HCT116 (cell line): ENCODE measurements around the gene CRISPLD2. TPM values are rescaled to one million over a fixed set of nuclear protein-coding genes. Genes with fewer than 3 reads are reported as not detected.

Experiments
- ATAC-seq: fragments of 200-7000 bp; cut with Tn5 transposase; 2 replicates; pipeline ENCODE4 v1.9.1; 2020; ENCODE audit warnings: mild to moderate bottlenecking, moderate library complexity
- BruUV-seq: library from RNA; stranded (reverse); fragments of 400-500 nt; replicated peaks from 2 replicates; lab custom pipeline; 2021; lab: Mats Ljungman, UMichigan
- CTCF ChIA-PET: fragments of 300-600 bp; sonication (Branson Sonifier 250); formaldehyde crosslinking; loops from one replicate; lab custom pipeline; 2021; ENCODE audit warnings: antibody characterized with exemption; lab: Charles Lee
- POLR2A ChIA-PET: fragments of 300-600, 350-600 bp; sonication (Branson Sonifier 250); formaldehyde crosslinking; loops from one replicate; lab custom pipeline; 2021; ENCODE audit warnings: antibody characterized with exemption; lab: Charles Lee
- RAD21 ChIA-PET, 2 experiments: fragments of 300-600 bp; sonication (Branson Sonifier 250); formaldehyde crosslinking; loops; one replicate each; lab custom pipeline; 2023; ENCODE audit warnings: low total read pairs in 2 of 2; ENCODE audit not compliant: uncharacterized antibody in 2 of 2, unreplicated experiment in 2 of 2, low non-redundant PET in 1 of 2; lab: Charles Lee
- DNase-seq: peaks from one replicate; pipeline ENCODE4 v3.0.0-alpha.2; 2010; ENCODE audit warnings: low read depth, low spot score
- H2AFZ ChIP-seq: fragments of 200-600 bp; shearing (Covaris generic), sonication (generic); 2 replicates; pipeline ENCODE4 v1.6.1; 2017; ENCODE audit warnings: low read depth, mixed run types, mixed read lengths, antibody characterized with exemption, low read length; ENCODE audit not compliant: poor library complexity, severe bottlenecking
- H3K27ac ChIP-seq: 2 replicates; pipeline ENCODE4 v1.5.1; 2012; ENCODE audit warnings: low read depth, low read length
- H3K27me3 ChIP-seq: fragments of 200-600 bp; sonication (generic); 2 replicates; pipeline ENCODE4 v1.6.1; 2016; ENCODE audit warnings: mixed run types, low read length, mixed read lengths; ENCODE audit not compliant: insufficient read depth
- H3K36me3 ChIP-seq, 2 experiments: fragments of 200-500 bp in 1 of 2; fragments of 200-600 bp in 1 of 2; sonication (Bioruptor generic) in 1 of 2; sonication (generic) in 1 of 2; 2 replicates each; pipeline versions ENCODE4 v1.5.1 to v1.6.1; 2014 to 2016; ENCODE audit warnings: low read length in 2 of 2, inconsistent platforms in 1 of 2, mixed read lengths in 1 of 2, mixed run types in 1 of 2; ENCODE audit not compliant: insufficient read depth in 2 of 2, control insufficient read depth in 1 of 2
- H3K4me1 ChIP-seq, 2 experiments: fragments of 200-600 bp in 1 of 2; sonication (generic) in 1 of 2; 2 replicates each; pipeline versions ENCODE4 v1.5.1 to v1.6.1; 2012 to 2017; ENCODE audit warnings: low read length in 2 of 2, inconsistent platforms in 1 of 2, mild to moderate bottlenecking in 1 of 2, mixed read lengths in 1 of 2, mixed run types in 1 of 2, moderate library complexity in 1 of 2; ENCODE audit not compliant: insufficient read depth in 2 of 2, control insufficient read depth in 1 of 2
- H3K4me2 ChIP-seq: fragments of 200-600 bp; sonication (generic); 2 replicates; pipeline ENCODE4 v1.6.1; 2017; ENCODE audit warnings: mixed run types, low read length, mixed read lengths
- H3K4me3 ChIP-seq, 2 experiments: fragments of 200-600 bp in 1 of 2; sonication (generic) in 1 of 2; replicated peaks in 1 of 2; 2 replicates each; pipeline ENCODE4 v1.5.1; 2011 to 2016; ENCODE audit warnings: low read length in 2 of 2, control low read depth in 1 of 2, low read depth in 1 of 2, mild to moderate bottlenecking in 1 of 2, mixed read lengths in 1 of 2, mixed run types in 1 of 2
- H3K79me2 ChIP-seq: fragments of 200-600 bp; sonication (generic); 2 replicates; pipeline ENCODE4 v1.6.1; 2017; ENCODE audit warnings: mild to moderate bottlenecking, mixed run types, low read length, moderate library complexity, mixed read lengths; ENCODE audit not compliant: insufficient read depth
- H3K9ac ChIP-seq: fragments of 200-600 bp; sonication (generic); 2 replicates; pipeline ENCODE4 v1.6.1; 2016; ENCODE audit warnings: low read length, mixed read lengths
- H3K9me2 ChIP-seq: fragments of 200-600 bp; sonication (generic), shearing (Covaris generic); 2 replicates; pipeline ENCODE4 v1.6.1; 2017; ENCODE audit warnings: mixed run types, mild to moderate bottlenecking, moderate library complexity; ENCODE audit not compliant: insufficient read depth
- H3K9me3 ChIP-seq, 2 experiments: fragments of 200-500 bp in 1 of 2; fragments of 200-600 bp in 1 of 2; sonication (Bioruptor generic) in 1 of 2; sonication (generic) in 1 of 2; 2 replicates each; pipeline ENCODE4 v1.6.1; 2014 to 2017; ENCODE audit warnings: low read length in 2 of 2, mixed read lengths in 2 of 2, inconsistent platforms in 1 of 2, low read depth in 1 of 2, mild to moderate bottlenecking in 1 of 2, mixed run types in 1 of 2, moderate library complexity in 1 of 2; ENCODE audit not compliant: control insufficient read depth in 1 of 2, insufficient read depth in 1 of 2
- H4K20me1 ChIP-seq: fragments of 200-600 bp; sonication (generic), shearing (Covaris generic); 2 replicates; pipeline ENCODE4 v1.6.1; 2017; ENCODE audit warnings: mixed run types, mild to moderate bottlenecking, moderate library complexity; ENCODE audit not compliant: insufficient read depth
- CBX3 ChIP-seq: IDR thresholded peaks from 2 replicates; pipeline ENCODE4 v1.6.1; 2012; ENCODE audit warnings: low read depth
- ELF1 ChIP-seq: IDR thresholded peaks from 2 replicates; pipeline ENCODE4 v1.6.1; 2012; ENCODE audit warnings: low read depth, borderline replicate concordance
- JUND ChIP-seq: IDR thresholded peaks from 2 replicates; pipeline ENCODE4 v1.6.1; 2012
- RAD21 ChIP-seq: IDR thresholded peaks from 2 replicates; pipeline ENCODE4 v1.6.1; 2012; ENCODE audit warnings: low read depth, mild to moderate bottlenecking
- REST ChIP-seq: IDR thresholded peaks from 2 replicates; pipeline ENCODE4 v1.6.1; 2012; ENCODE audit warnings: low read depth
- ZNF274 ChIP-seq: fragments of 200-500 bp; sonication (Bioruptor generic); IDR thresholded peaks from 2 replicates; pipeline ENCODE4 v1.6.1; 2014; ENCODE audit warnings: mild to moderate bottlenecking, low read depth, low read length, inconsistent platforms
- intact Hi-C: fragments of 100-400 bp; cut with micrococcal nuclease; formaldehyde crosslinking; loops from 2 replicates; pipeline ENCODE4 v1.10.0; 2022
- total RNA-seq: library from RNA; stranded (reverse); gene quantifications from one replicate; pipeline ENCODE4 v1.2.1, GENCODE V29; 2021; ENCODE audit not compliant: unreplicated experiment
- TF ChIP-seq, protein P1 (sequence below): IDR thresholded peaks from 2 replicates; pipeline ENCODE4 v1.6.1; 2011; ENCODE audit warnings: mild to moderate bottlenecking, low read length, moderate library complexity; ENCODE audit not compliant: insufficient replicate concordance; ENCODE audit errors: extremely low read depth

CRISPLD2 gene
- total RNA-seq, 1 experiment from 2014 or later: 4.6 TPM

DNA sequence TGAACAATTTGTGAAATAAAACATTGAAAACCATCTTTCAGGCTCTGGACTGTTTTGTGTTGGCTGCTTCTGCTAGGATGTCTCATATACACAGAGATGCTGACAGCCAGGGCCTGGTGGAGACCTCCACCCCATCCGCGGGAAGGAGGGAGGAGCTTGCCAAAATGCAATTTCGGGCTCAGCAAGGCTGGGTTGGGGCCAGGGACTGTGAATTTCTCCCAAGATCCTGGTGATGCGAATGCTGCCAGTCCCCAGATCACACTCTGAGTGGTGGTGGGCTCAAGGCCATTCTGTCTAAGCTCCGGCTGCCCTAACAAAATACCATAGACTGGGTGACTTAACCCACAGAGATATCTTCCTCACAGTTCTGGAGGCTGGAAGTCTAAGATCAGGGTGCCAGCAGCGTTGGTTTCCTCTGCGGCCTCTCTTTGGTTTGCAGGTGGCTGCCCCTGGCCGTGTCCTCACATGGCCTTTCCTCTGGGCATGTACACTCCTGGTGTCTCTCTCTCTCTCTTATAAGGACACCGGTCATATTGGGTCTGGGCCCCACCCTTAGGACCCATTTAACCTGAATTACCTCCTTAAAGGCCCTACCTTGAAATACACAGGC is 89.8 kb downstream of the CRISPLD2 start:
- Histone ChIP-seq H3K4me1 (no peaks in the 10 kb centered on the region), H3K36me3 (no peaks in the 10 kb centered on the region), H3K9me3 (no peaks in the 10 kb centered on the region), H3K9me2 (no peaks in the 10 kb centered on the region), H3K9ac (no peak overlapping the region), H2AFZ (no peak overlapping the region), H3K4me3 (no peak overlapping the region), H3K27ac (no peak overlapping the region), H3K79me2 (no peaks in the 10 kb centered on the region), H4K20me1 (no peaks in the 10 kb centered on the region), H3K27me3 (peaks cover 21% of the 10 kb centered on the region; the same call in 1 of the 2 replicates), H3K4me2 (no peak overlapping the region)
- no TSS peak for BruUV-seq
- ChIA-PET RAD21 (no interaction called here), POLR2A (no interaction called here), CTCF (no interaction called here)
- TF ChIP-seq, protein P1, sequence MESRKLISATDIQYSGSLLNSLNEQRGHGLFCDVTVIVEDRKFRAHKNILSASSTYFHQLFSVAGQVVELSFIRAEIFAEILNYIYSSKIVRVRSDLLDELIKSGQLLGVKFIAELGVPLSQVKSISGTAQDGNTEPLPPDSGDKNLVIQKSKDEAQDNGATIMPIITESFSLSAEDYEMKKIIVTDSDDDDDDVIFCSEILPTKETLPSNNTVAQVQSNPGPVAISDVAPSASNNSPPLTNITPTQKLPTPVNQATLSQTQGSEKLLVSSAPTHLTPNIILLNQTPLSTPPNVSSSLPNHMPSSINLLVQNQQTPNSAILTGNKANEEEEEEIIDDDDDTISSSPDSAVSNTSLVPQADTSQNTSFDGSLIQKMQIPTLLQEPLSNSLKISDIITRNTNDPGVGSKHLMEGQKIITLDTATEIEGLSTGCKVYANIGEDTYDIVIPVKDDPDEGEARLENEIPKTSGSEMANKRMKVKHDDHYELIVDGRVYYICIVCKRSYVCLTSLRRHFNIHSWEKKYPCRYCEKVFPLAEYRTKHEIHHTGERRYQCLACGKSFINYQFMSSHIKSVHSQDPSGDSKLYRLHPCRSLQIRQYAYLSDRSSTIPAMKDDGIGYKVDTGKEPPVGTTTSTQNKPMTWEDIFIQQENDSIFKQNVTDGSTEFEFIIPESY: no peak
- no peak for TF ChIP-seq ZNF274
- no peak for TF ChIP-seq JUND
- no peak for TF ChIP-seq CBX3
- ATAC-seq (no peak), DNase-seq (no peak)
- intact Hi-C loops: no loop called here

GRCh38 chr16:84911486-84912216 is 91.9 kb downstream of the CRISPLD2 start:
- H3K9me3 ChIP-seq: no peaks in the 10 kb centered on the region
- H3K27me3 ChIP-seq: peaks cover 37% of the 10 kb centered on the region; the same call in 1 of the 2 replicates
- DNase-seq (no peak), ATAC-seq (no peak)
- no peaks in the 10 kb centered on the region for H3K79me2 ChIP-seq
- H4K20me1 ChIP-seq: no peaks in the 10 kb centered on the region
- H2AFZ ChIP-seq: no peak overlapping the region
- H3K36me3 ChIP-seq: no peaks in the 10 kb centered on the region
- no TSS peak for BruUV-seq
- H3K9ac ChIP-seq: no peak overlapping the region
- TF ChIP-seq REST (no peak), RAD21 (no peak), ELF1 (no peak)
- ChIA-PET POLR2A (no interaction called here), RAD21 (no interaction called here), CTCF (interaction anchor here (0.9 kb wide), 1 partner anchor 13 kb away, joined by 4 read pairs; no protein-coding TSS in a partner anchor)
- no peaks in the 10 kb centered on the region for H3K9me2 ChIP-seq
- no peak overlapping the region for H3K4me3 ChIP-seq
- H3K4me1 ChIP-seq: no peaks in the 10 kb centered on the region
- H3K4me2 ChIP-seq: no peak overlapping the region
- no peak overlapping the region for H3K27ac ChIP-seq
- intact Hi-C loops: no loop called here
